Upper lobe of left lung (tissue), 6 donors: Measurements from ENCODE around the gene KCNE4. TPM values are rescaled to one million over a fixed set of nuclear protein-coding genes. Genes with fewer than 3 reads are reported as not detected.

Experiments
- ATAC-seq, 2 donors: fragments of 200-7000 bp; cut with Tn5 transposase; one replicate each; pipeline ENCODE4 v1.9.1; 2022; ENCODE audit warnings: mild to moderate bottlenecking in 2 of 2, moderate library complexity in 2 of 2; ENCODE audit not compliant: low FRiP score in 2 of 2
- DNase-seq, 2 donors: peaks; one replicate each; pipeline ENCODE4 v3.0.0-alpha.2; 2019 to 2020
- H3K27ac ChIP-seq, 4 donors: fragments of 200-600 bp; sonication (generic); one replicate each; pipeline ENCODE4 v1.5.1; 2016 to 2019
- H3K27me3 ChIP-seq, 4 donors: fragments of 200-600 bp; sonication (generic); one replicate each; pipeline ENCODE4 v1.5.1; 2017 to 2019
- H3K36me3 ChIP-seq, 4 donors: fragments of 200-600 bp; sonication (generic); one replicate each; pipeline ENCODE4 v1.5.1; 2016 to 2019
- H3K4me1 ChIP-seq, 4 donors: fragments of 200-600 bp; sonication (generic); one replicate each; pipeline ENCODE4 v1.5.1; 2018 to 2019
- H3K4me3 ChIP-seq, 4 donors: fragments of 200-600 bp; sonication (generic); one replicate each; pipeline ENCODE4 v1.5.1; 2017 to 2019; ENCODE audit warnings: mild to moderate bottlenecking in 2 of 4, moderate library complexity in 1 of 4
- H3K9me3 ChIP-seq, 4 donors: fragments of 200-600 bp; sonication (generic); one replicate each; pipeline ENCODE4 v1.5.1; 2018 to 2019
- CTCF ChIP-seq, 6 experiments: fragments of 450-650 bp in 4 of 6; fragments of 200-600 bp in 2 of 6; sonication (generic) in 2 of 6; IDR thresholded peaks; one replicate each; pipeline ENCODE4 v1.5.1; 2016 to 2019; ENCODE audit warnings: antibody characterized with exemption in 6 of 6
- EP300 ChIP-seq, 4 donors: sonication (generic); formaldehyde crosslinking; IDR thresholded peaks; one replicate each; pipeline ENCODE4 v1.5.1; 2017; ENCODE audit warnings: antibody characterized with exemption in 4 of 4, control low read depth in 2 of 4
- POLR2A ChIP-seq, 4 donors: fragments of 450-650 bp; IDR thresholded peaks; one replicate each; pipeline ENCODE4 v1.5.1; 2016 to 2017; ENCODE audit warnings: antibody characterized with exemption in 4 of 4, mild to moderate bottlenecking in 2 of 4
- POLR2AphosphoS5 ChIP-seq, 2 donors: sonication (generic); formaldehyde crosslinking; IDR thresholded peaks; one replicate each; pipeline ENCODE4 v1.5.1; 2017; ENCODE audit warnings: antibody characterized with exemption in 2 of 2
- WGBS, 2 donors: methylation state at CpG; one replicate each; pipeline ENCODE4 v1.1.5; 2017 to 2018; 5-methylcytosine and 5-hydroxymethylcytosine counted together
- total RNA-seq, 6 donors: library from RNA; depleted of rRNA in 4 of 6; stranded (reverse); fragments of >200 nt in 4 of 6; gene quantifications; one replicate each; pipeline versions ENCODE4 v1.1.0 to v1.2.1, GENCODE V29; 2016 to 2021
- donor health status: DM: no; HTN: no; CAD: no; lungs with moderate emphysema.
- donor health status: DM: no; HTN: yes; CAD: no; lungs with severe emphysema.

KCNE4 gene
- total RNA-seq, 6 donors from 2014 or later: 0.20 to 1.9 (median 0.89) TPM; not detected in 1

DNA sequence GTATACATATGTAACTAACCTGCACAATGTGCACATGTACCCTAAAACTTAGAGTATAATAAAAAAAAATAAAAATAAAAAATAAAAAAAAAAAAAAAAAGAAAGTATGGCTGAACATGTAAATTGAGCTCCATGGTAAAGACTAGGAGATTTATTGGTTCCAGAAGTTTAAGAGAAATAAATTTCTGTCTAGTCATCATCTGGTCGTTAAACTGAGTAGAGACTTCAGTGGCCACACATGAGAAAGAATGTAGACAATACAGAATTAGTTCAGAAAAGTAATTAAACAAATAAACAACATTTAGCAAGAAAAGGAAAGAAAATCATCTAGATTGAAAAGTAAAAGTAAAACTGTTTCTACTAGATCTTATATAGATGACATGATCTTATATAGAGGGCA lies 12.4 kb upstream of the KCNE4 start:
- no peaks in the 10 kb centered on the region for H3K36me3 ChIP-seq
- H3K4me1 ChIP-seq: no peaks in the 10 kb centered on the region
- H3K27me3 ChIP-seq: no peaks in the 10 kb centered on the region
- no peaks in the 10 kb centered on the region for H3K9me3 ChIP-seq
- 65 to 74% methylated on average over 1 of the region's 1 CpG for WGBS, 2 donors
- H3K27ac ChIP-seq: no peak overlapping the region
- H3K4me3 ChIP-seq: no peak overlapping the region
- no peak for ATAC-seq
- DNase-seq: no peak
- TF ChIP-seq POLR2A (IDR thresholded peaks at IDR 0.05): no peak
- no peak for TF ChIP-seq EP300 (IDR thresholded peaks at IDR 0.05)
- no peak for TF ChIP-seq POLR2AphosphoS5 (IDR thresholded peaks at IDR 0.05)
- TF ChIP-seq CTCF (IDR thresholded peaks at IDR 0.05): no peak

DNA sequence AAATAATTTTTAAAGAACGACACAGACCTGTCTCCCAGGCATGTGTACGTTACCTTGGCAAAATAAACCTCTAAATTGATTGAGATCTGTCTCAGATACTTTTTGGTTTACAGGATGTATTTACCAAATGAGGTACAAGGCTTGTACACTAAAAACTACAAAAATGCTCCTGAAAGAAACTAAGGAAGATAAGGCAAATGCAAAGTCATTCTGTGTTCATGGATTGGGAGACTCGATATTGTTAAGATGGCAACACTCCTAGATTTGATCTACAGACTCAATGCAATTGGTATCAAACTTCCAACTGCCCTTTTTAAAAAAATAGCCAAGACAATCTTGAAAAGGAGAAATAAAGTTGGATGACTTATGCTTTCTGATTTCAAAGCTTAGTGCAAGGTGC lies 11.5 kb upstream of the KCNE4 start:
- Histone ChIP-seq H3K9me3 (no peaks in the 10 kb centered on the region), H3K27ac (no peak overlapping the region), H3K4me3 (no peak overlapping the region), H3K4me1 (no peaks in the 10 kb centered on the region), H3K36me3 (no peaks in the 10 kb centered on the region), H3K27me3 (no peaks in the 10 kb centered on the region)
- ATAC-seq: no peak
- TF ChIP-seq CTCF (IDR thresholded peaks at IDR 0.05) (no peak), POLR2A (IDR thresholded peaks at IDR 0.05) (no peak), EP300 (IDR thresholded peaks at IDR 0.05) (no peak), POLR2AphosphoS5 (IDR thresholded peaks at IDR 0.05) (no peak)
- 90 to 91% methylated on average over 3 of the region's 3 CpGs for WGBS, 2 donors
- DNase-seq: no peak

DNA sequence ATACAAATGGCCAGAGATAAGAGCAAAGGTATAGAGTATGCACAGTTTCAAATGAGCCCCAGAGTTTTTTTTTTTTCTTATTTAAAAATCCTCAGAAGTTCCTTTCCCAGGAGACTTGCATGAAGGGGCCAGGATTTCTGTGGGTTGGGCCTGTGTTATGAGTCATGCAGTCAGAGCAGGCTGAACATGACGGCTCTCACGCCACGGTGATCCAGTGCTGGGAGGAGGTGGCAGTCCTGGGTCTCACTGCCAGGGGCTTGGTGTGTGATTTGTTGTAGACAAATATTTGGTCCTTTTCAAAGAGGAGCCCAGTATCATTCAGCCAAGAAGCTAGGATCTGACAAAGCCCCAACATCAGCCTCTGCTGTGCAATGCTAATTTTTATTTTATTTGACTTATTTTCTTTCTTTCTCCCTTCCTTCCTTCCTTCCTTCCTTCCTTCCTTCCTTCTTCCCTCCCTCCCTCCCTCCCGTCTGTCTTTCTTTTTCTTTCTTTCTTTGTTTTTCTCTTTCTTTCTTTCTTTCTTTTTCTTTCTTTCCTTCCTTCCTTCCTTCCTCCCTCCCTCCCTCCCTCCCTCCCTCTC lies 10.4 kb upstream of the KCNE4 start:
- Histone ChIP-seq H3K9me3 (no peaks in the 10 kb centered on the region), H3K27me3 (no peaks in the 10 kb centered on the region), H3K4me1 (no peaks in the 10 kb centered on the region), H3K27ac (peak overlapping the region in 1 of 4 donors; percentile 33), H3K36me3 (no peaks in the 10 kb centered on the region), H3K4me3 (no peak overlapping the region)
- ATAC-seq: peak; percentile 69 to 91
- WGBS, 2 donors: 30 to 35% methylated on average over 4 of the region's 4 CpGs
- no peak for TF ChIP-seq POLR2AphosphoS5 (IDR thresholded peaks at IDR 0.05)
- TF ChIP-seq CTCF (IDR thresholded peaks at IDR 0.05): no peak
- TF ChIP-seq EP300 (IDR thresholded peaks at IDR 0.05): no peak
- TF ChIP-seq POLR2A (IDR thresholded peaks at IDR 0.05): no peak
- DNase-seq: peak; percentile 6 to 76

DNA sequence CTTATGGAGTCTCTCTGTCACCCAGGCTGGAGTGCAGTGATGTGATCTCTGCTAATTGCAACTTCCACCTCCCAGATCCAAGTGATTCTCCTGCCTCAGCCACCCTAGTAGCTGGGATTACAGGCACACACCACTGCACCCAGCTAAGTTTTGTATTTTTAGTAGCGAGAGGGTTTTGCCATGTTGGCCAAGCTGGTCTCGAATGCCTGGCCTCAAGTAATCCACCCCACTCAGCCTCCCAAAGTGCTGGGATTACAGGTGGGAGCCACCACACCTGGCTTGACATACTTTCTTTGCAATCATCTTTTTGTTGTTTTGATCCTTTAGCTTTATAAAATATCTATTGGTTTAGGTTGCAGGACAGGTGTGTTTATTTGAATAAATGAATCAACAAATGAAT lies 9.7 kb upstream of the KCNE4 start:
- Histone ChIP-seq H3K4me3 (no peak overlapping the region), H3K27me3 (no peaks in the 10 kb centered on the region), H3K36me3 (no peaks in the 10 kb centered on the region), H3K4me1 (no peaks in the 10 kb centered on the region), H3K27ac (no peak overlapping the region), H3K9me3 (no peaks in the 10 kb centered on the region)
- WGBS, 2 donors: 75 to 95% methylated on average over 2 of the region's 2 CpGs
- ATAC-seq (no peak), DNase-seq (no peak)
- TF ChIP-seq POLR2A (IDR thresholded peaks at IDR 0.05) (no peak), POLR2AphosphoS5 (IDR thresholded peaks at IDR 0.05) (no peak), EP300 (IDR thresholded peaks at IDR 0.05) (no peak), CTCF (IDR thresholded peaks at IDR 0.05) (no peak)

GRCh38 chr2:223042704-223043118 lies 9.3 kb upstream of the KCNE4 start:
- no peak overlapping the region for H3K4me3 ChIP-seq
- no peak for ATAC-seq
- TF ChIP-seq POLR2AphosphoS5 (IDR thresholded peaks at IDR 0.05) (no peak), POLR2A (IDR thresholded peaks at IDR 0.05) (no peak), CTCF (IDR thresholded peaks at IDR 0.05) (no peak), EP300 (IDR thresholded peaks at IDR 0.05) (no peak)

More at GRCh38 chr2:223042704-223043118, 9.3 kb upstream of the KCNE4 start:
- WGBS, 2 donors: 54 to 57% methylated on average over 1 of the region's 1 CpG
- Histone ChIP-seq H3K4me1 (no peaks in the 10 kb centered on the region), H3K36me3 (no peaks in the 10 kb centered on the region), H3K9me3 (no peaks in the 10 kb centered on the region), H3K27ac (no peak overlapping the region), H3K27me3 (no peaks in the 10 kb centered on the region)
- no peak for DNase-seq
